Measurements from ENCODE around the gene GABARAP.

DNA sequence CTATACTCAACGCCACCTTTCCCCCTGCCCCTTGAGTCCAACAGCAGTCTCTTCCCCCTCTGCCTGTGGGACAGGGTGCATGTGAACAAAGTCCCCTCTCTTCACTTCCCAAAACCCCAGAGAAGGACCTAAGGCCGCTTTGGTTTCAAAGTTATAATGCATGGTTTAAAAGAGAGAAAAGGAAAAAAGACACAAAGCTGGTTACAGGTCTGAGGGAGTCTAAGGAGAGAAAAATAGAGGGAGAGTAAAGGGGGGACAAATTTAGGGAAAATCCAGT, 1.1 kb upstream of the GABARAP start:
- no peak for TF ChIP-seq CTCF (IDR thresholded peaks at IDR 0.05)
- no peak for TF ChIP-seq POLR2AphosphoS5 (IDR thresholded peaks at IDR 0.05)
- TF ChIP-seq EP300 (IDR thresholded peaks at IDR 0.05): no peak
- TF ChIP-seq POLR2A (IDR thresholded peaks at IDR 0.05): no peak

Data from upper lobe of left lung (tissue), 4 donors.